NCI-H2196 treated with DMSO at 0.1 percent for 48 hours (cell line): ENCODE measurements around the gene NAP1L1.

Source experiments
- DNase-seq: peaks from one replicate; lab custom pipeline; 2025; ENCODE audit not compliant: unreplicated experiment; lab: John Stamatoyannopoulos, UW

The NAP1L1 gene

DNA sequence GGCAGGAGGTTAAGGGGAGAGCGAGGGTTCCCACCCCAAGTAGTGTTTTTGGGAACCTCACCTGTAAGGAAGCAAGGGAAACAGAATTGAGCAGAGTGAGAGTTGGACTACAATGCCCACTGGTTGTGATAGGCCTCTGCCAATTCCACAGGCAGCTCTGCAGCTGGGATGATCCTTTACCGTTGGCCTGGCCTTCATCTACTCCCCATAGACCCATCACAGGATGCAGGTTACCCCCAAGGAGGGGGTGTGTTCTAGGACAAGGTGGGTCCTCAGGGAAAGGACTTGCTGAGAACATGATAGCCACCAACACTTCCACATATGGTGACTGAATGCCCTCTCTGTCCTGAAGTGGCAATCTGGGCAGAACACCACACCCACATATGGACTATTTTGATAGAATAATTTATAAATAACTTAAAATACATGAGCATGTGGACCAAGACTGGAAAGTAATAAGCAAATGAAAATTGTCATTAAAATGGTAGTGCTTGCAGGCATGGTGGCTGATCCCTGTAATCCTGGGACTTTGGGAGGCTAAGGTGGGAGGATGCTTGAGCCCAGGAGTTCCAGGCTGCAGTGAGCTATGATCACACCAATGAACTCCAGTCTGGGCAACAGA lies 61.3 kb downstream of the NAP1L1 start:
- no peak for DNase-seq

DNA sequence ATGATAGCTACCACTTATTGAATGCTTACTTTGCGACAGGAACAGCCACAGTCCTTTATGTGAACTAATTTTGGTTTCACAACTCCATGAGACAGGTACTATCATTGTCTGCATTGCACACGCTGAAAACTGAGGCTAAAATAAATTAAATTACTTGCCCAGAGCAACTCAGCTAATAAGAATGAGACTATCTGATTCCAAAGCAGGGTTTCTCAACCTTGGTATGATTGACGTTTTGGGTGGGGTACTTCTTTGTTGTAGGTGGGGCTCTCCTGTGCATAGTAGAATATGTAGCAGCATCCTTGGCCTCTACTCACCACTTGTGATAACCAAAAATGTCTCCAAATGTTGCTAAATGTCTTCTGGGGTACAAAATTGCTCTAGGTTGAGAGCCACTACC lies 62.0 kb downstream of the NAP1L1 start:
- no peak for DNase-seq

DNA sequence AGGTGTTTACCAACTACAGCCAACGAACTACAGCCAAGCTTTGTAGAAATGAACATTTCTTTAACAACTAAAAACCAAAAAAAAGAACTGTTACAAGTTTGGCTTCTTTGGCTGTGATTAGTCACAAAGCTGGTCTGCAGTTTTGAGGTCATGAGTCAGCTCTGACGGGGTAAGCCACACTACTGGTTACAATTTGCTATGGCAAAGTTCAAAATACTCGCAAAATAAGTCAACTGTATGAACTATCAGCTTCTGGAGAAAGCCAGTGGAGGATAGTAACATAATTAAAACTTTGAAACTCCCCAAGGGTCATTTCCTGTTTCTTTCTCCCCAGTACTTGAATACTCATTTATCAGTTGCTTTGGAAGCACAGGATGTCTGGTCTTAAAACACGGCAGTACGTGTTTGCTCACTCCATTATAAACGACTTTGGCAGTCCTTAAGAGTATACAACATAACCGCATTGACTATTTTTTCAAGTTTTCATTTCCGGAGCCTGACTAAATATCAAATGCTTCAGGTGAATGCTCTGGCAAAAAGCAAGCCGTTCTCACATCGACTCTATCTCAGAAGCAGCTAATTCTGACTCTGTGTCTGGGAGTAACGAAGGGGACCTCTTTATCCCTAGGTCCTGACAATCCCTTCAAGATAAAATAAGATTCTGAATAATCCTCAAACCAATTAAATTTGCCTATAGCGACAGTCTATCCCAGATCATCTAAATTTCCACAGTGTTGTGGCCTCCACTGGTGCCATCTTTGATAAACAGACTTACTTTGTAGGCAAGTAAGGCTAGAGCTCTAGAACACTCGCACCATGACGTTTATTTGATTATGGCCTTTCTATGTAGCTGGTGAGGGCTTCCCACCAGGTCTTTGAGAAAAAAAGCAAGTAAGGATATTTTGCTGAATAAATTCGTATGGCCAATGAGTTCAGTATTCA lies 63.5 kb downstream of the NAP1L1 start:
- peak; percentile 40 for DNase-seq

DNA sequence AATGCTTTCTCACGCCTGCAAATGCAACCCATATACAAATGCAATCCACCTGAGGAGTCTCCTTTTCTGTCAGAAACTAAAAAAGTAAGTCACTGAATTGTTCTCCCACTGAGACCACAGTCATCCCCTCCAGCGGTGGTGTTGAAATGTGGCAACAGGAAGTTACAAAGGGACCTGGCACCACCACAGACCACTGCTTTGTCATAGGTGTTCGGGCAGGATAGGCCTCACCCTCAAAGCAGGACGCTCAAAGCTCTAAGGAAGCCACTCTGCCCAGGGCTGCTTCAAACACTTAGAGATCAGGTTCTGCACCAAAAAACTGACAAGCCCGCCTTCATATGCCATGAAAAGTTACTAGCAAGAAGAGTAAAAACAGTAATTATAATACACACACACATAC lies 64.2 kb downstream of the NAP1L1 start:
- DNase-seq: no peak

DNA sequence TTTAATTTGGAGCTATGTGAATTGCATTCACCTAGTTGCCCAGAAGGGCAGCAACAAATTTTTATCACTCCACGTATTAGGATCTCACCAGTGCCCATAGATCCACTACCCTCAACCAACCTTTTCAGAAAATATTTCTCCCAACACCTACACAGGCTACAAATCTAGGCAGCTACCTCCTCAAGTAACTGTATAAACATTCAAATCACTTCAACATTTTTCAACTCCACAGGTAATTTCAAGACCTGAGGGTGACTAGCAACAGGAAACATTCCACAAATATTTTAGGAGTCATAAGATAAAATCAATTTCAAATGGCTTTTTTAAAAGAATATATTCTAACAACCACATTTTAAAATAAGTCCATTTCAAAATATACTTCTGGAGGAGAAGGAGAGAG lies 65.8 kb downstream of the NAP1L1 start:
- no peak for DNase-seq

DNA sequence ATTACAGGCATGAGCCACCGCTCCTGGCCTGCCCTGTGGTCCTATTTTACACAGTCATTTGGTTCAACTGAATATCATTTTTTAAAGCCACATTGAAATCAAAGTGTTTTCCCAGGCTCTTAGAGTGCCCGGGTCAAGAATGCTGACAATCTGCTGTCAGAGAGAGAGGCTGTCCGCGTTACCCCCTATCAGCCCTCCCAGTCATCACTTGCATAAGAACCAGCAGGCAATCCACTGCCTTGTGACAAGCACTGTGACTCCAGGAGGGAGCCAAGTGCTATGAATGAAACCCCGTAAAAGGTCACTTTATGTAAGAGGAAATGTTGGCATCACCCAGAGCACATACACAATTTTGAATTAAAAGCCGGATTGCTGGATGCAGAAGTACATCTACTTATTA lies 66.4 kb downstream of the NAP1L1 start:
- no peak for DNase-seq

DNA sequence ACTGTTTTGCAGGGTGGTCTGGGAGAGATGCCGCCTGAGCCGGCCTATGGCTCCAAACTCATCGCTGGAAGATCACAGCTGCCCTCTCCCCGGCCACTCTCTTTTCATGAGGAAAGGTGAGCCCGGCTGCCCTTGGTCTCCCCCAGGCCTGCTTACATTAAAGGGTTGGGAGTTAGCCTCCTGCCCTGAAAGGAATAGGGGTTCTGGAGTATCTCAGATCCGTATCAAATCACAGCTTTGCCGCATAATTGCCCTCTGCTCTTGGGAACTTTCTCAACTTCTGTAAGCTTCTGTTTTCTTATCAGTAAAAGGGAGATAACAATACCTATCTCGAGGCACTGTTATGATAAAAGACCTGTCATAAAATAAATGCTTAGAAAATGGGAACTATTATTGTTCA lies 70.5 kb downstream of the NAP1L1 start:
- no peak for DNase-seq

DNA sequence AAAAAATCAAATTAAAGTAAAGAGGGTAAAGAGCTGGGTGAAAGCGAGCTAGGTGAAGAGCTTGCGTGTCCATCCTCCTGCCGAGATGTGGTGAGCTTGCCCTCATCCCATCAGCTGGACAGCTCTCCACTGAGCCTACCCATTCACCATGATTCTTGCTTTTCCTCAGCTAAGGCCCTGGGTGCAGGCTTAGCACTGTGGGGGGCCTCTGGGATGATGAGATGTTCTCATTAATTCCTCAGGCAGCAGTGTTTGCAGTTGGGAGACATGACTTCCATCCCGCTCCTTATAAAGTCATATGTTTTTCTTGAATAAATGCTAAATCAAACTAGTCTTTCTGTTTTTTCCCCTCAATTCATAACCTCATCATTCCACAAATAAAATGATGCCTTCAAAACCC lies 70.9 kb downstream of the NAP1L1 start:
- no peak for DNase-seq

DNA sequence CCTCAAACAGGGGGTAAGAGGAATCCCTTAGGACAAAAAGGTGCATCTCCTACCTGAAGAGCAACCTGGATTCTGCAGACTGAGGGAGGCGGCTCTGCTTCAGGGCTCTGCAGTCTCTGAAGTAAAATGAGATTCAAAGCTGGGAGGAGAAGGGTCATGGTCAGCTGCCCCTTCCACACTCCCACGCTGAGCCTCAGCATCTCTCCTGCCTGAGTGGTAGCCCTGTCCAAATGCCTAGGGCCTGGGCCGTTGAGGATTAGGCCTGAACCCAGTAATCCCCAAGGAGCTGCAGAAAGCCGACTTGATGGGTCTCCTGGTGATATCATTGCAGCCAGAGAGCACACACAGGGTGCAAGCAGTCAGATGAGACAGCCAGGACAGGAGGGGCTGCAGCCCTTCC lies 71.8 kb downstream of the NAP1L1 start:
- no peak for DNase-seq

DNA sequence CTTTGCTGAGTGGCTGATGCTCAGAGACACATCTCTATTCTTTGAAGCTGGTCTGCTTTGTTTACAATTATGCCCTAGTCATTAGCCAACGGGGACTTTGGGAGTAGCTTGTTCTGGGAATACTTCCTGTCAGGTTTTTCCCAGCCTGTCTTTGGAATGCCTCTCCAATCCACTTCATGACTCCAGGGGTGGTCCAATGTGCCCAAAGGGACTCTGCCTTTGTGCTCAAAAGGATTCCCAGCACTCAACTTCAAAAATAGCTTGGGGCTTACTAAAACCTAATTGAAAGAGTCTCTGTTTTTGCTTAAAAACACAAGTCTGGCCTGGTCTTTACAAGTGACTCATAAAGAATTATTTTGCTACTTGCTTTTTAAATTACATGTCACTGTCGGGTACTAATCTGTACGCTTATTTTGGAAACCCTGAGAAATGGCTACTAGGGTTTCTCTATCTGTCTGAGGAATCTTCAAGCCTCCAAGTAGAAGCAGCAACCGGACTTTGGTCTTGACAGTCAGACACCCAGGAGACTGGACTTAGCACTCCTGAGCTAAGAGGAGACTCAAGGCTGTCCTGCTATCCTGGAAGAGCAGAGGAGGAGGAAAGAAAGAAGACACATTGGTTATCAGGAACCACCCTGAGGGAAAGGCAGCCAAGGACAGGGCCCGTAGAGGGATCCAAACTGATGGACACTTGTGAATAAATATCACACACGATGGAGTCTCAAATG lies 73.6 kb downstream of the NAP1L1 start:
- no peak for DNase-seq

DNA sequence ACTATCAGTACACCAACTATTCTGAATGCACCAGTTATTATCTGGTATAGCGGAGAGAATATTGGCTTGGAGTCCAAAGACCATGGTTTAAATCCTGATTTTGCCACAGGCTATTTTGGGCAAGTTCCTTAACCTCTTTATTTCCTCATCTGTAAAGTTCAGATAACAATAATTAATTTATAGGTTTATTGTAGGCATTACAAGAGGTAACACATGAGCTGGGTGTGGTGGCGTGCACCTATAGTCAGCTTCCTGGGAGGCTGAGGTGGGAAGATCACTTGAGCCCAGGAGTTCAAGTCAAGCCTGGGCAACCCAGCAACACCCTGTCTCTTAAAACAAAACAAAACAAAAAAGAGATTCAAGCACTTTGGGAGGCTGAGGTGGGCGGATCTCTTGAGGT lies 76.1 kb downstream of the NAP1L1 start:
- no peak for DNase-seq

DNA sequence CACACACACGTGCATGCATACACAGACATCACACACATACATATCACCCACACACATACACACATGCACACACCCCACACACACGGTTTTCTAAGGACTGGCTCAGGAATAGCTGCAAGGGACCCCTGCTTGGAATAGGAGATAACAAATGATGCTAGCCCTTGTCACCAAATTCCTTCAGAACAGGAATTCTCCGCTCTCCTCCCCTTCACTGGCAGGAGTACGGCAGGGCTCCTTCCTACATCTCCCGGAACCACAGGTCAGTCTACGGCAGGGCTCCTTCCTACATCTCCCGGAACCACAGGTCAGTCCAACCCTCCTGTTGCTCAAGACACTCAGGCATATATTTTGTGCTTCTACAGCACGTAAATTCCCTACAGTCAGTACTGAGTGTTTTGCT lies 76.8 kb downstream of the NAP1L1 start:
- DNase-seq: no peak

DNA sequence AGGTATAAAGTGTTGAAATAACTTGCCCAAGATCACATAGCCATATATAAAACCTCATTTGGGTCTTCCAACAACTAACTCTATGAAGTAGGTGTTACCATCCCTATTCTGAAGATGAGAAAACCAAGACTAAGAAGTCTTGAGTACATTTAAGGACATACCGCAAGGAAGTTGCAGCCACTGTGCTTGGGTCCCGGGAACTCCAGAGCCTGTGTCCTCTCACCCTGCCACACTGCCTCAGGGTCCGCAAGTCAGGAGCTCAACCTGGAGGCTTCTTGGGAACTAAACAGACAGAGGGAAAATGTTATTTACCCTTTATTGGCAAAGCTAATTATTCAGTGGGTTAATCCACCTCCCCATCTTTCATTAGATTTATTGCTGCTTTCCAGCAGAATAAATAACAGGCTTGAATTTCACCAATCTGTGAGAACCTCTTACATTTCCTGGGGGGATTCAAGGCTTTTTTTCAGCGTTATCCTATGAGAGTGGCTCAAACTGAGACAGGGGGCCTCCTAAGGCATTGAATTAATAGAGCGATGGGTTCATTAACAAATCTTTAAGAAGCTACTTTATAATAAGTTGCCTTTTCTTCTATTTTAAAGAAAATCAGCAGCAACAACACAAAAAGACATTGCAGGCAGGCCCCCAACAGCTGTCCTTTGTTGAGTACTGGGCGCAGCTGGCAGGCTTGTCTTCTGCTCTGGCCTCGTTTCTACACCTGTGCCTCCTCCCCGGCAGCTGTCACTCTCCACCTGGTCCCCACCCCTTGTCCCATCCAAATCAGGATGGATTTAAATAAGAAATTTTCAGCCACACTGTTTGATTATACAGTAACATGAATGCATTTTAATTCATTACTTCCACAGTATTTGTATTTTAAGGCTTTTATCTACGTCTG lies 78.2 kb downstream of the NAP1L1 start:
- DNase-seq: no peak

DNA sequence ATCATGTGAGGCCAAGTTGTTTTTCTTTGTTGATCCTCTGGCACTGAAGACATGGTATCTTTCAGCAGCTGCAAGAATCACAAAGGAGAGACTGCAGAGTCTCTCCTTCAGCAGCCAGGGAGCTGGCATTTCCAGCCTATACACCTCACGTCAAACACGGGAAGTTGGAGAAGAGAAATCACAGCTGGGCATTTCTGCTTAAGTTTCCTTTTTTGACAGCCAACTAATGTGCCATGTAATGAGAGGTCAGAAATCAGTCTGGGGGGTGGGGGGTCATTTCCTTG lies 81.2 kb downstream of the NAP1L1 start:
- DNase-seq: no peak

DNA sequence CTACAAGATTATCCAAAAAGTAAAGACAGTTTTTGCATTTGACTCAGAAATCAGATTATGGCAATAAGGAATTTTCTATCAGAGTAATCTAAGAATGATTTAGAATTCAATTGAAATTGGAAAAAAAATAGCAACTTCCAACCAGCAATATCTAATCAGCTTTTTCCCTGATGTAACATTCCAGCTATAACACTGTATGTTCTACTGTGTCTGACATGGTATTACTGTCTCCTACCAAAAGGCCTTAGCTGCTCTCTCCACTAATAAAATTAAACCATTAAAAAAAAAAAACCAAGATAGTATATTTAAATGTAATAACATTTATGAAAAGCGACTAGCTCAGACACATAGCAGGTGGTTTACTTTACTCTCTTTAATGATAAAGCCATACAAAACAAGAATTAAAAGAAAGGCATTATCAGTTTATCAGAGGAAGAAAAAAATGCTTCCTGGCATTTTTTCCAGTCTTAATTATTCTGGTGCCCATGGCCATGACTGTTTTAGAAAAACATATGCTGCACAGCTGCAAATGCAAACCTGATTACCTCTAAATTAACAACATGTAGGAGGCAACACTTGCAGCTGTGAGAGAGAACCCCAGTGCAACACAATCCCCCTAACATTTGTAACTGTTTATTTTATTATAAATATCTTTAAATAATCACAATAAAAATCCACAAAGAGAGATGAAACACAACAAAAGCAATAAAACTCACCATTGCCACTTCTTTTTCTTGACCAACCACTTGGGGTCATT lies 81.7 kb downstream of the NAP1L1 start:
- DNase-seq: no peak

DNA sequence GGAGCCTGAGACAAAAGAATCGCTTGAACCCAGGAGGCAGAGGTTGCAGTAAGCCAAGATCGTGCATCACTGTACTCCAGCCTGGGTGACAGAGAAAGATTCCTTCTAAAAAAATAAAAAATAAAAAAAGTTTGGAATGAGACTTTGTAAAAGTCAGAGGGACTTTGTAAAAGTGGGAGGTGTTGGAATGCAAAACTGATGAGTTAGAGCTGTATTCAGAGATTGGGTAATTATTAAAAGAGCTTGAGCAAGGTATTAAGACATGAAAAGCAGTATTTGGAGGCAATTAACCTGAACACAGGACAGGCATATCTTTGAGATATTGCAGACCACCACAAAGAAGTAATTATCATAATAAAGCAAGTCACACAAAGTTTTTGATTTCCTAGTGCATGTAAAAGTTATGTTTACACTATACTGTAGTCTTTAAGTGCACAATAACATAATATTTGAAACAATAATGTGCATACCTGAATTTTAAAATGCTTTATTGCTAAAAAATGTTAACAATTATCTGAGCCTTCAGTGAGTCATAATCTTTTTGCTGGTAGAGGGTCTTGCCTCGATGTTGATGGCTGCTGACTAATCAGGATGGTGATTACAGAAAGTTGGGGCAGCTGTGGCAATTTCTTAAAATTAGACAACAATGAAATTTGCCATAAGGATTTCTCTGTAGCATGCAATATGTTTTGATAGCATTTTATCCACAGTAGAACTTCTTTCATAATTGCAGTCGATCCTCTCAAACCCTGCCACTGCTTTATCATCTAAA lies 86.0 kb downstream of the NAP1L1 start:
- no peak for DNase-seq

DNA sequence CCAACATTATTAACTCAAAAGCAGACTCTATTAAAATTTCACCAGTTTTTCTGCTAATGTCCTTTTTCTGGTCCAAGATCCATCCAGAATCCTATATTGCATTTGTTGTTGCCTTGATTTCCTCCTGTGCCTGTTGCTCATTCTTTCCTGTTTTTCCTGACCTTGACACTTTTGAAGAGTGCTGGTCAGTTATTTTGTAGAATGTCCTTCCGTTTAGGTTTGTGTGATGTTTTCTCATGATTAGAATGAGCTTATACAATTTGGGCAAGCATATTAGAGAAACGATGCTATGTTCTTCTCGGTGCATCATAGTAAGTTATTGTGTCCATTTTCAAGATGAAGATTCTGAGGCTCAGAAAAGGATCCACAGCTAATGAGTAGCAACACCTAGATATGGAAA lies 86.8 kb downstream of the NAP1L1 start:
- no peak for DNase-seq

DNA sequence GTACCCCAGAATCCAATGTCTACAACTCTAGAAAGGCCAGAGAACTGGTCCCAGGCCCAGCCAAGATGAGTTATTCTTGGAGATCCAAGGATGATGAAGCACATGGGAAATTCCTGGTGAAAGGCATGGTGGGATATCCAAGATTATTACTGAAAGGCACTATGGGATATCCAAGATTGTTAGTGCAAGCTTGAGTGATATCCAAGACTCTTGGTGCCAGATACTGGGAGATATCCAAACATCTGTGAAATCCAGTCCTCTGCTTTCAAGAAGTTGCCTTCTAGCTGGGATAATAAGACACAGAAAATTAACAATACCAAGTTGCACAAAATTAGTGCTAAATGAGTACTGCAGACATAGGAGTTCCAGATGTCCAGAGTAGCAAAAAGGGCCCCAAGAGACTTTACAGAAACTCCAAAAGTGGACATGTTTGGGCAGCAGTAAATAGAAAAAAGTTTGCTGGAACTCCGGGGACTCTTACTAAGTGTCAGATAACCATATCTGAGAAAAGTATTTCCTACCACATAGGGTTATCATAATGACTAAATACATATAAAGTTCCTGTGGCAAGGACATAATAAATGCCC lies 87.5 kb downstream of the NAP1L1 start:
- no peak for DNase-seq

DNA sequence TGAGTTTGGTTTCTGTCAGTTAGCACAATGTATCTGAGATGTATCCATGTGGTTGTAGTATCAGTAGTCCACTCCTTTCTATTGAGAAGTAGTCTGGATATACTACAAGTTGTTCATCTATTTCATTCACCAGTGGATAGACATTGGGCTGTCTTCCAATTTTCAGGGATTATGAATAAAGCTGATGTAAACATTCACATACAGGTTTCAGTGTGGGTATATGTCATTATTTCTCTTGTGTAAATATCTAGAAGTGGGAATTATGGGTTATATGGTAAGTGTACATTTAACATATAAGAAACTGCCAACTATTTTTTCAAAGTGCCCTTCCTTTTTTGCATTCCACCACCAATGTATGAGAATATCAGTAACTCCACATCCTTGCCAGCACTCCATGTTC lies 88.8 kb downstream of the NAP1L1 start:
- DNase-seq: no peak
